ENCODE results near the gene TXNDC9.
"Not testable (repeated sequence)": the region's sequence is repeated elsewhere in the genome, so short reads cannot be mapped to it uniquely, and the experiment has no call there.

- not testable (repeated sequence) for TF ChIP-seq POLR2A (IDR thresholded peaks at IDR 0.05; ENCODE audit: low read depth, low read length); TAF1 (IDR thresholded peaks at IDR 0.05; ENCODE audit: low read depth, low read length); POLR2AphosphoS5 (IDR thresholded peaks at IDR 0.05; ENCODE audit: low read depth, low read length); PAX5 (IDR thresholded peaks at IDR 0.05; ENCODE audit: insufficient read depth, low read length, severe bottlenecking); POU2F2 (IDR thresholded peaks at IDR 0.05; ENCODE audit: low read depth, low read length)
These were observed 9.3 kb upstream of the TXNDC9 start for GRCh38 chr2:99345446-99345845.

Data from GM12891 (cell line).